ENCODE measurements around the gene KCNQ1.

- TF ChIP-seq ISL1 (CRISPR knock-in tag; IDR thresholded peaks at IDR 0.05) = no peak
- TF ChIP-seq PATZ1 (CRISPR knock-in tag; IDR thresholded peaks at IDR 0.05; ENCODE audit: borderline replicate concordance) = no peak
- no peak for TF ChIP-seq RARB (CRISPR knock-in tag; IDR thresholded peaks at IDR 0.05)
- no peak for TF ChIP-seq ZNF70 (CRISPR knock-in tag; IDR thresholded peaks at IDR 0.05)
Observed at GRCh38 chr11:2683806-2684205, 239.0 kb downstream of the KCNQ1 start.

Data from SK-N-SH treated with all-trans-retinoic acid at 6 μM for 48 hours (cell line).